Activated CD8-positive, alpha-beta T cell treated with anti-CD3 and anti-CD28 coated beads for 36 hours (primary cell): ENCODE data around the gene PELI3. TPM values are rescaled to one million over a fixed set of nuclear protein-coding genes. Genes with fewer than 3 reads are reported as not detected.

Experiments
- ATAC-seq: fragments of 200-7000 bp; cut with Tn5 transposase; one replicate; pipeline ENCODE4 v1.10.0; 2021; ENCODE audit warnings: mild to moderate bottlenecking, moderate library complexity
- CTCF ChIA-PET: fragments of 350-600 bp; sonication (Branson Sonifier 250); formaldehyde crosslinking; loops from one replicate; lab custom pipeline; 2021; ENCODE audit warnings: antibody characterized with exemption; lab: Charles Lee
- POLR2A ChIA-PET: fragments of 350-600 bp; sonication (Branson Sonifier 250); formaldehyde crosslinking; loops from one replicate; lab custom pipeline; 2021; ENCODE audit warnings: antibody characterized with exemption; lab: Charles Lee
- DNase-seq: peaks from one replicate; pipeline ENCODE4 v3.0.0-alpha.2; 2020
- H3K27ac Mint-ChIP-seq: one replicate; pipeline ENCODE4 v1.8.0; 2021; ENCODE audit warnings: mild to moderate bottlenecking, mixed read lengths
- H3K27me3 Mint-ChIP-seq: one replicate; pipeline ENCODE4 v1.8.0; 2021; ENCODE audit warnings: mixed read lengths
- H3K36me3 Mint-ChIP-seq: one replicate; pipeline ENCODE4 v1.8.0; 2021; ENCODE audit warnings: low read depth, mixed read lengths
- H3K4me1 Mint-ChIP-seq: one replicate; pipeline ENCODE4 v1.8.0; 2021; ENCODE audit warnings: low read depth, mixed read lengths
- H3K4me3 Mint-ChIP-seq: one replicate; pipeline ENCODE4 v1.8.0; 2021; ENCODE audit warnings: mild to moderate bottlenecking, moderate library complexity, mixed read lengths
- H3K9me3 Mint-ChIP-seq: one replicate; pipeline ENCODE4 v1.8.0; 2021; ENCODE audit warnings: mixed read lengths
- intact Hi-C: fragments of 100-400 bp; cut with micrococcal nuclease; formaldehyde crosslinking; loops from one replicate; pipeline ENCODE4 v1.10.0; 2022
- total RNA-seq, 2 experiments: library from RNA; stranded (reverse); gene quantifications; one replicate each; pipeline ENCODE4 v1.2.3, GENCODE V29; 2021
- TF ChIP-seq, protein P1 (sequence below): fragments of 200-600 bp; IDR thresholded peaks from one replicate; pipeline ENCODE4 v1.8.0; 2022; ENCODE audit warnings: antibody characterized with exemption, mild to moderate bottlenecking

The PELI3 gene
- total RNA-seq, 2 experiments from 2014 or later, result 6.7 to 10.5 TPM

DNA sequence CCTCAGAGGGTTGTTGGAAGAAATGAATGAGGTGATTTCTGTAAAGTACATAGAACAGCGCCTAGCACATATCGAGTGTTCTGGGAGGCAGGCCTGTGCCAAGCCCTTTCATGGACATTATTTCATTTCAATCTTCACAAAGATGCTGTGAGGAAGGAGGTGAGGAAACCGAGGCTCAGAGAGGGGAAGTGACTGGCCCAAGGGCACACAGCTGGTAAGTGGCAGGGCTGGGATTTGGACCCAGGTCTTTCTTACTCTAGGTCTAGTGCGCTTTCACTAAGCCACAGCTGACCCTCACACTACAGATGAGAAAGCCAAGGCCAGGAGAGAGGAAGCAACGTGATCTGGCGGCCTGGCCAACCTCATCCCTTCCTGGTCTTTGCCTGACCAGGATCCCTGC, 2.0 kb downstream of the PELI3 start:
- H3K4me3 Mint-ChIP-seq, result peak overlapping the region; percentile 86
- H3K36me3 Mint-ChIP-seq, result peaks cover 2% of the 10 kb centered on the region
- TF ChIP-seq, protein P1, sequence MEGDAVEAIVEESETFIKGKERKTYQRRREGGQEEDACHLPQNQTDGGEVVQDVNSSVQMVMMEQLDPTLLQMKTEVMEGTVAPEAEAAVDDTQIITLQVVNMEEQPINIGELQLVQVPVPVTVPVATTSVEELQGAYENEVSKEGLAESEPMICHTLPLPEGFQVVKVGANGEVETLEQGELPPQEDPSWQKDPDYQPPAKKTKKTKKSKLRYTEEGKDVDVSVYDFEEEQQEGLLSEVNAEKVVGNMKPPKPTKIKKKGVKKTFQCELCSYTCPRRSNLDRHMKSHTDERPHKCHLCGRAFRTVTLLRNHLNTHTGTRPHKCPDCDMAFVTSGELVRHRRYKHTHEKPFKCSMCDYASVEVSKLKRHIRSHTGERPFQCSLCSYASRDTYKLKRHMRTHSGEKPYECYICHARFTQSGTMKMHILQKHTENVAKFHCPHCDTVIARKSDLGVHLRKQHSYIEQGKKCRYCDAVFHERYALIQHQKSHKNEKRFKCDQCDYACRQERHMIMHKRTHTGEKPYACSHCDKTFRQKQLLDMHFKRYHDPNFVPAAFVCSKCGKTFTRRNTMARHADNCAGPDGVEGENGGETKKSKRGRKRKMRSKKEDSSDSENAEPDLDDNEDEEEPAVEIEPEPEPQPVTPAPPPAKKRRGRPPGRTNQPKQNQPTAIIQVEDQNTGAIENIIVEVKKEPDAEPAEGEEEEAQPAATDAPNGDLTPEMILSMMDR, result no peak
- peaks cover 27% of the 10 kb centered on the region for H3K4me1 Mint-ChIP-seq
- ChIA-PET CTCF (interaction anchor here (0.8 to 5.5 kb wide), 7 partner anchors 10 to 79 kb away, joined by 3 to 36 read pairs (median 4); partner anchors contain the start of genes DPP3, MRPL11 and NPAS4), POLR2A (interaction anchor here (1.5 to 2.0 kb wide), 2 partner anchors 8 to 10 kb away, joined by 6 read pairs; no protein-coding TSS in a partner anchor)
- H3K27ac Mint-ChIP-seq, result no peak overlapping the region
- DNase-seq, result no peak
- intact Hi-C loops, result no loop called here
- H3K9me3 Mint-ChIP-seq, result no peaks in the 10 kb centered on the region
- H3K27me3 Mint-ChIP-seq, result no peaks in the 10 kb centered on the region
- ATAC-seq, result no peak

DNA sequence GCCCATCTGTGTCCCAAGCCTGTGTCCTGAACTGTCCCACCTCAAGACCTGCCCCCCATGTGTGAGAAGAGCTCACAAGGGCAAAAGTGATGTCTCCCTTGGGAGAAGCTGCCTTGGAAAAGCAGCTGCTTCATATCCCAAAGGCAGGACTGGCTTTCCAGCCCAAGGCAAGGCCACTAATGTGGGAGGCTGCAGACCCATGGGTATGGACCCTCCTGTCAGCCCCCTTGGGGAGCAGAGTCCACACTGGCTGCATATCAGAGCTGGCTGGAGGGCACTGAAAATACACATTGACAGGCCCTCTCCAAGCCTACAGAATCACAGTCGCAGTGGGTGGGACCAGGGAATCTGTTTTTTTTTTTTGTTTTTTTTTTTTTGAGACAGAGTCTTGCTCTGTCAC, 2.7 kb downstream of the PELI3 start:
- POLR2A ChIA-PET, result interaction anchor here (2.0 kb wide), 1 partner anchor 11 kb away, joined by 6 read pairs; no protein-coding TSS in a partner anchor
- TF ChIP-seq, protein P1, result no peak
- H3K9me3 Mint-ChIP-seq, result no peaks in the 10 kb centered on the region

DNA sequence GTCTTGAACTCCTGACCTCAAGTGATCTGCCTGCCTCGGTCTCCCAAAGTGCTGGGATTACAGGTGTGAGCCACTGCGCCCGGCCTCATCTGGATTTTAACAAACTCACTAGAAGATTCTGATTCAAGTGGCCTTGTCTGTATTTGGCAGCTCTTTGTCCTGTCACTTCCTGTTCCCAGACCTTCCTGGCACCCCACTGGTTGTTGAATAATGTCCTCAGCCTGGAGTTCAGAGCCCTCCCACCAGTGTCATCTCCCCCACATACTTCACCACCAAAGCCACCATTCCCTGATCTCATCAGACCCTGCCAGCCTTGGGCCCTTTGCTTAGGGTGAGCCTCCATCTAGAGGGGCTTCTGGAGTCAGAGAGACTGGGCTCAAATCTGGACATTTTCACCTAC, 3.3 kb downstream of the PELI3 start:
- Mint-ChIP-seq H3K27ac (no peak overlapping the region), H3K36me3 (peaks cover 2% of the 10 kb centered on the region), H3K27me3 (no peaks in the 10 kb centered on the region), H3K4me3 (no peak overlapping the region), H3K9me3 (no peaks in the 10 kb centered on the region), H3K4me1 (peaks cover 27% of the 10 kb centered on the region)
- DNase-seq (no peak), ATAC-seq (no peak)
- intact Hi-C loops, result loop anchor here (5.0 kb wide), 1 partner anchor 33 kb away; the partner anchor contains the start of gene MRPL11
- TF ChIP-seq, protein P1, result no peak
- POLR2A ChIA-PET, result interaction anchor here (1.9 to 2.0 kb wide), 2 partner anchors 10 to 11 kb away, joined by 6 to 9 read pairs; partner anchors contain the start of gene DPP3
- CTCF ChIA-PET, result interaction anchor here (1.1 to 5.5 kb wide), 5 partner anchors 9 to 81 kb away, joined by 3 to 36 read pairs (median 5); partner anchors contain the start of genes DPP3, MRPL11 and NPAS4

More for the DNA sequence above, 2.7 kb downstream of the PELI3 start:
- CTCF ChIA-PET, result interaction anchor here (0.8 to 5.5 kb wide), 6 partner anchors 10 to 80 kb away, joined by 3 to 36 read pairs (median 4); partner anchors contain the start of genes DPP3, MRPL11 and NPAS4
- peaks cover 27% of the 10 kb centered on the region for H3K4me1 Mint-ChIP-seq
- DNase-seq (no peak), ATAC-seq (no peak)
- H3K27ac Mint-ChIP-seq, result no peak overlapping the region
- peaks cover 2% of the 10 kb centered on the region for H3K36me3 Mint-ChIP-seq
- H3K27me3 Mint-ChIP-seq, result no peaks in the 10 kb centered on the region
- H3K4me3 Mint-ChIP-seq, result no peak overlapping the region
- intact Hi-C loops, result no loop called here

DNA sequence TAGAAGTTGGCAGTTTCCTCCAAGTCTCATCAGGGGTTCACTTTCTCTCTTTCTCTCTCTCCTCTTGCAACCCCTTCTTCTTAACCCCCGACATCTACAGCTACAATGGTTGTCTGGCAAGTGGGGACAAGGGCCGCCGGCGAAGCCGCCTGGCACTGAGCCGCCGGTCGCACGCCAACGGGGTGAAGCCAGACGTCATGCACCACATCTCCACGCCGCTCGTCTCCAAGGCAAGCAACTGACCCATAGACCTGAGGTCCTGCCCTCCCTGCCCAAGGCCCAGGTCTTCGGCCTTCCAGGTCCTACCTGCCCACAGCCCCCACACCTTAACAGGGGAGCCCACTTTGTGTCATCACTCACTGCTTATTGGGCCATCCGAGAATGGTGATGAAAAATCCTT, 4.4 kb downstream of the PELI3 start:
- DNase-seq, result no peak
- ATAC-seq, result no peak
- CTCF ChIA-PET, result interaction anchor here (0.7 to 5.5 kb wide), 4 partner anchors 8 to 63 kb away, joined by 3 to 36 read pairs (median 5); partner anchors contain the start of gene DPP3
- intact Hi-C loops, result loop anchor here (5.0 kb wide), 1 partner anchor 34 kb away; the partner anchor contains the start of gene MRPL11
- Mint-ChIP-seq H3K27ac (no peak overlapping the region), H3K4me1 (peaks cover 20% of the 10 kb centered on the region), H3K4me3 (no peak overlapping the region), H3K27me3 (no peaks in the 10 kb centered on the region), H3K9me3 (no peaks in the 10 kb centered on the region), H3K36me3 (peaks cover 2% of the 10 kb centered on the region)
- TF ChIP-seq, protein P1, result no peak
- POLR2A ChIA-PET, result interaction anchor here (1.9 kb wide), 1 partner anchor 9 kb away, joined by 9 read pairs; the partner anchor contains the start of gene DPP3

DNA sequence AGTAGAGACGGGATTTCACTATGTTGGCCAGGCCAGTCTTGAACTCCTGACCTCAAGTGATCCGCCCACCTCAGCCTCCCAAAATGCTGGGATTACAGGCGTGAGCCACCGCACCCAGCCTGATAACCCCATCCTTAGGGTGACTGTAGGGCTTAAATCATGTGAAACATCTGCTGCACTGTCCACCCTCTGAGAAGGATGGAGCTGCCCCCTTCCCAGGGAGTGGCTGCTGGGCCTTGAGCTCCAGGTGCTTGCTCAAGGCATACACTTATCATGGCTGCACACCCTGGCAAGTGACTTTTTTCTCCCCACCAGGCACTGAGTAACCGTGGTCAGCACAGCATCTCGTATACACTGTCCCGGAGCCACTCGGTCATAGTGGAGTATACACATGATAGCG, 5.3 kb downstream of the PELI3 start:
- Mint-ChIP-seq H3K4me1 (peaks cover 16% of the 10 kb centered on the region), H3K4me3 (no peak overlapping the region), H3K27me3 (no peaks in the 10 kb centered on the region), H3K36me3 (peaks cover 2% of the 10 kb centered on the region), H3K9me3 (no peaks in the 10 kb centered on the region), H3K27ac (no peak overlapping the region)
- no peak for ATAC-seq
- TF ChIP-seq, protein P1, result no peak
- POLR2A ChIA-PET, result interaction anchor here (1.1 to 1.2 kb wide), 2 partner anchors 9 to 19 kb away, joined by 3 read pairs; no protein-coding TSS in a partner anchor
- CTCF ChIA-PET, result interaction anchor here (0.9 to 1.8 kb wide), 3 partner anchors 8 to 63 kb away, joined by 3 to 7 read pairs (median 4); partner anchors contain the start of gene DPP3
- no peak for DNase-seq
- intact Hi-C loops, result loop anchor here (5.0 kb wide), 1 partner anchor 35 kb away; the partner anchor contains the start of gene MRPL11
